HepG2 (cell line): ENCODE measurements around the gene HAGHL. TPM values are rescaled to one million over a fixed set of nuclear protein-coding genes. Genes with fewer than 3 reads are reported as not detected.
A peak's percentile ranks its signal among the peaks of the same experiment; 100 is the strongest.

Experiments used
- AHR ChIP-seq: IDR thresholded peaks from 2 replicates; pipeline ENCODE4 v1.6.1; 2018; ENCODE audit warnings: missing genetic modification reagents, missing compliant biosample characterization
- GZF1 ChIP-seq: sonication (generic); formaldehyde crosslinking; IDR thresholded peaks from 2 replicates; pipeline ENCODE4 v1.5.1; 2020; ENCODE audit warnings: mild to moderate bottlenecking, missing genetic modification reagents
- JARID2 ChIP-seq: sonication (generic); formaldehyde crosslinking; IDR thresholded peaks from 2 replicates; pipeline ENCODE4 v1.8.1; 2023; ENCODE audit warnings: missing genetic modification reagents, inconsistent platforms; ENCODE audit not compliant: insufficient replicate concordance
- MBD4 ChIP-seq: IDR thresholded peaks from 2 replicates; pipeline ENCODE4 v1.6.1; 2012; ENCODE audit warnings: low read length, inconsistent platforms, borderline replicate concordance
- MEIS1 ChIP-seq: sonication (generic); formaldehyde crosslinking; IDR thresholded peaks from 2 replicates; pipeline ENCODE4 v1.9.0; 2021; ENCODE audit warnings: mild to moderate bottlenecking, missing genetic modification reagents, moderate library complexity, borderline replicate concordance
- MEIS2 ChIP-seq: sonication (generic); formaldehyde crosslinking; IDR thresholded peaks from 2 replicates; pipeline ENCODE4 v1.9.0; 2021; ENCODE audit warnings: mild to moderate bottlenecking, missing genetic modification reagents
- PBX3 ChIP-seq: sonication (generic); formaldehyde crosslinking; IDR thresholded peaks from 2 replicates; pipeline ENCODE4 v1.8.1; 2023; ENCODE audit warnings: missing genetic modification reagents, inconsistent platforms, borderline replicate concordance
- RBAK ChIP-seq: sonication (generic); formaldehyde crosslinking; IDR thresholded peaks from 2 replicates; pipeline ENCODE4 v1.5.1; 2020; ENCODE audit warnings: mild to moderate bottlenecking, missing genetic modification reagents
- SALL2 ChIP-seq: sonication (generic); formaldehyde crosslinking; IDR thresholded peaks from 2 replicates; pipeline ENCODE4 v1.8.1; 2023; ENCODE audit warnings: mild to moderate bottlenecking, missing genetic modification reagents, inconsistent platforms
- SMAD1 ChIP-seq: sonication (generic); formaldehyde crosslinking; IDR thresholded peaks from 2 replicates; pipeline ENCODE4 v1.4.0; 2020; ENCODE audit warnings: missing genetic modification reagents, low read depth, mild to moderate bottlenecking, borderline replicate concordance
- SNAI1 ChIP-seq: sonication (generic); formaldehyde crosslinking; IDR thresholded peaks from 2 replicates; pipeline ENCODE4 v1.5.0; 2020; ENCODE audit warnings: mild to moderate bottlenecking, missing genetic modification reagents, borderline replicate concordance
- SOX5 ChIP-seq: IDR thresholded peaks from 2 replicates; pipeline ENCODE4 v1.6.1; 2016; ENCODE audit warnings: borderline replicate concordance
- SRY ChIP-seq: sonication (generic); formaldehyde crosslinking; IDR thresholded peaks from 2 replicates; pipeline ENCODE4 v1.8.0; 2022; ENCODE audit warnings: mild to moderate bottlenecking, missing genetic modification reagents
- STAT6 ChIP-seq: sonication (generic); formaldehyde crosslinking; IDR thresholded peaks from 2 replicates; pipeline ENCODE4 v1.4.0; 2020; ENCODE audit warnings: missing genetic modification reagents, mild to moderate bottlenecking, borderline replicate concordance
- TBP ChIP-seq: sonication (generic); formaldehyde crosslinking; IDR thresholded peaks from 2 replicates; pipeline ENCODE4 v1.5.0; 2020; ENCODE audit warnings: missing genetic modification reagents
- TBX3 ChIP-seq: fragments of 450-650 bp; IDR thresholded peaks from 2 replicates; pipeline ENCODE4 v1.6.1; 2017; ENCODE audit warnings: antibody characterized with exemption, mild to moderate bottlenecking, inconsistent platforms, borderline replicate concordance
- TERF1 ChIP-seq: sonication (generic); formaldehyde crosslinking; IDR thresholded peaks from 2 replicates; pipeline ENCODE4 v1.8.0; 2022; ENCODE audit warnings: mild to moderate bottlenecking, missing genetic modification reagents, moderate library complexity
- ZNF224 ChIP-seq: sonication (generic); formaldehyde crosslinking; IDR thresholded peaks from 2 replicates; pipeline ENCODE4 v1.5.0; 2020; ENCODE audit warnings: mild to moderate bottlenecking, missing genetic modification reagents
- ZNF44 ChIP-seq: sonication (generic); formaldehyde crosslinking; IDR thresholded peaks from 2 replicates; pipeline ENCODE4 v1.5.1; 2020; ENCODE audit warnings: mild to moderate bottlenecking, missing genetic modification reagents
- ZNF7 ChIP-seq: IDR thresholded peaks from 2 replicates; pipeline ENCODE4 v1.6.1; 2016; ENCODE audit warnings: missing biosample characterization, missing genetic modification reagents
- ZSCAN5A ChIP-seq: sonication (generic); formaldehyde crosslinking; IDR thresholded peaks from 2 replicates; pipeline ENCODE4 v1.8.0; 2022; ENCODE audit warnings: mild to moderate bottlenecking, missing genetic modification reagents, borderline replicate concordance
- polyA plus RNA-seq, 8 experiments: library from polyadenylated mRNA; depleted of rRNA in 3 of 8; stranded (reverse) in 7 of 8; unstranded in 1 of 8; fragments of >200 nt; fragmentation: Illumina TruSeq in 4 of 8; extraction: Trizol in 4 of 8; gene quantifications; 2 replicates each; pipeline versions ENCODE4 v1.2.1 to v1.2.3, GENCODE V29; 2011 to 2016; ENCODE audit warnings: low read depth in 4 of 8, missing spikeins in 1 of 8, mixed read lengths in 1 of 8; ENCODE audit not compliant: insufficient read depth in 1 of 8
- total RNA-seq, 5 experiments: library from RNA; depleted of rRNA; stranded (reverse); fragments of >200 nt; fragmentation: Illumina TruSeq; extraction: Trizol; gene quantifications; 2 replicates each; pipeline ENCODE4 v1.2.3, GENCODE V29; 2016; ENCODE audit warnings: low read depth in 1 of 5
- TF ChIP-seq, protein P1 (sequence below): IDR thresholded peaks from 2 replicates; pipeline ENCODE4 v1.6.1; 2012; ENCODE audit warnings: low read length, improper control_type of control experiment

The HAGHL gene
- total and polyA plus RNA-seq, 2 of the 13 experiments (the other 11 are each of a cell fraction or from before 2014, with no cell fraction given): 3.4 to 8.4 TPM

DNA sequence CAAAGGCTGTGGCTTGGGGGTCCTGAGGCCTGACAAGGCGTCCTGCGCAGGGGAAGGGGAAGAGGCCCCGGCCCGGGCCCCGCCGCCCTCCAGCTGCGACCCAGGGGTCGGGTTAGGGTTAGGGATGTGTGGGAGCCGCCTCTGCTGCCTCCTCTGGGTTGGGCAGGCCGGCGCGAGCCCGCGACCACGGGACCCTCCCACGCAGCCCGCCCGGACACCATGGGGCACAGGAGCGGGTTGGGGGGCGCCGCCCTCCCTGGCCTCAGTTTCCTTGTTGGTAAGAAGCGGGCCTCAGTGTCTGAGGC is 13.5 kb downstream of the HAGHL start (continued):
- no peak for TF ChIP-seq ZNF224 (CRISPR knock-in tag)
- no peak for TF ChIP-seq TBX3
- peak; percentile 4 for TF ChIP-seq JARID2
- 0 out of 2 replicates have a peak, but pooled peaks have one; percentile 7 for TF ChIP-seq SNAI1 (CRISPR knock-in tag)
- no peak for TF ChIP-seq SOX5 (CRISPR knock-in tag)
- TF ChIP-seq MEIS2: no peak
- TF ChIP-seq, protein P1, sequence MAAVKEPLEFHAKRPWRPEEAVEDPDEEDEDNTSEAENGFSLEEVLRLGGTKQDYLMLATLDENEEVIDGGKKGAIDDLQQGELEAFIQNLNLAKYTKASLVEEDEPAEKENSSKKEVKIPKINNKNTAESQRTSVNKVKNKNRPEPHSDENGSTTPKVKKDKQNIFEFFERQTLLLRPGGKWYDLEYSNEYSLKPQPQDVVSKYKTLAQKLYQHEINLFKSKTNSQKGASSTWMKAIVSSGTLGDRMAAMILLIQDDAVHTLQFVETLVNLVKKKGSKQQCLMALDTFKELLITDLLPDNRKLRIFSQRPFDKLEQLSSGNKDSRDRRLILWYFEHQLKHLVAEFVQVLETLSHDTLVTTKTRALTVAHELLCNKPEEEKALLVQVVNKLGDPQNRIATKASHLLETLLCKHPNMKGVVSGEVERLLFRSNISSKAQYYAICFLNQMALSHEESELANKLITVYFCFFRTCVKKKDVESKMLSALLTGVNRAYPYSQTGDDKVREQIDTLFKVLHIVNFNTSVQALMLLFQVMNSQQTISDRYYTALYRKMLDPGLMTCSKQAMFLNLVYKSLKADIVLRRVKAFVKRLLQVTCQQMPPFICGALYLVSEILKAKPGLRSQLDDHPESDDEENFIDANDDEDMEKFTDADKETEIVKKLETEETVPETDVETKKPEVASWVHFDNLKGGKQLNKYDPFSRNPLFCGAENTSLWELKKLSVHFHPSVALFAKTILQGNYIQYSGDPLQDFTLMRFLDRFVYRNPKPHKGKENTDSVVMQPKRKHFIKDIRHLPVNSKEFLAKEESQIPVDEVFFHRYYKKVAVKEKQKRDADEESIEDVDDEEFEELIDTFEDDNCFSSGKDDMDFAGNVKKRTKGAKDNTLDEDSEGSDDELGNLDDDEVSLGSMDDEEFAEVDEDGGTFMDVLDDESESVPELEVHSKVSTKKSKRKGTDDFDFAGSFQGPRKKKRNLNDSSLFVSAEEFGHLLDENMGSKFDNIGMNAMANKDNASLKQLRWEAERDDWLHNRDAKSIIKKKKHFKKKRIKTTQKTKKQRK: no peak
- no peak for TF ChIP-seq MEIS1 (CRISPR knock-in tag)
- TF ChIP-seq RBAK: no peak
- no peak for TF ChIP-seq TBP (CRISPR knock-in tag)
- TF ChIP-seq SALL2: no peak
- no peak for TF ChIP-seq MBD4
- TF ChIP-seq ZNF44 (CRISPR knock-in tag): no peak
- TF ChIP-seq TERF1 (CRISPR knock-in tag): no peak
- TF ChIP-seq SRY (CRISPR knock-in tag): 0 out of 2 replicates have a peak, but pooled peaks have one; percentile 22
- TF ChIP-seq ZNF7: no peak
- no peak for TF ChIP-seq AHR (CRISPR knock-in tag)
- TF ChIP-seq PBX3 (CRISPR knock-in tag): no peak
- TF ChIP-seq ZSCAN5A (CRISPR knock-in tag): no peak
- 0 out of 2 replicates have a peak, but pooled peaks have one; percentile 2 for TF ChIP-seq STAT6 (CRISPR knock-in tag)
- 0 out of 2 replicates have a peak, but pooled peaks have one; percentile 6 for TF ChIP-seq GZF1 (CRISPR knock-in tag)
- TF ChIP-seq SMAD1 (CRISPR knock-in tag): 0 out of 2 replicates have a peak, but pooled peaks have one; percentile 1
